HPDE6-E6E7 (cell line): Measurements from ENCODE around the gene MYH10.
A peak's percentile ranks its signal among the peaks of the same experiment; 100 is the strongest.

Experiments
- DNase-seq: peaks from one replicate; pipeline ENCODE4 v3.0.0; 2011; ENCODE audit warnings: missing footprints; ENCODE audit errors: extremely low spot score

The MYH10 gene

DNA sequence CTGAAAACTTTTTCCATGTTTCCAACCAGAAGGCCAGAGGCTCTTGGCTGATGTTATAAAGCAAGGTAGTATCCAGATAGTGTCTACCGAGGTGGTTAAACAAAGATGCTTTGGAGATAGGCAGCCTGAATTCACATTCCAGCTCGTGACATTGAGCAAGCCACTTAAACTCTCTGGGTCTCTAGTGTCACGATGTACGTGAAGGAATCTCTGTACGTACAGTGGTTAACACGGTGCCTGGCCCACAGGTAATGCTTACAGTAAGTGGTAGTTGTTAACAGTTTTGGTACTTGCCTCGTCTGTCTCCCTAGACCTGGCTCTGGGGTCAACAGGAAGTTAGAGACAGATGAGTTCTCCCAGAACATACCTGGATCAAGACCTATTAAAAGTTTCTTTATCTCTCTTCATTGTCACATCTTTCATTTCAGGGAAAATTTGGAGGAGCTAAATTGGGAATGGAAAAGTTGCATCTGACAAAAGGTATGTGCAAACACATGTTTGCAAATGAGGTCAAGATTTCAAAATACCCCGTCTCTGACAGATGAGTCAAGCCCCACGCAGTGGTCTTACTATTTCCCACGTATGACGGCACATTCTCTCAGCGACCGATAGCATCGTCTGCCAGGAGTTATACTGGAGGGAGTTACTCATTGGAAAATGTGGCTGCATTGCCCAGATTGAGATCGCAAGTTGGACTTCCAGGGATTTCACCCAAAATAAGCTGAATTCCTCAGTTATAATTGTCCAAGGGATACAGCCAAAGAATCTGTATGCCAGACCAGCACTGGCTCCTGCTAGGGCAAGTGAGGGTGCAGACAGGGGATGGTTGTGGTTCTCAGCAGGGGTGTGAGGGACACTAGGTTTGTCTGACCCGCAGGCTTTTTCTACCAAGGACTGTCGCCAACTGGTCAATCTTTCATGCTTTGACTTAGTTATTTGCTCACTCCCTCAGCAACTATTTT, 18.9 kb upstream of the MYH10 start:
- DNase-seq, result no peak

DNA sequence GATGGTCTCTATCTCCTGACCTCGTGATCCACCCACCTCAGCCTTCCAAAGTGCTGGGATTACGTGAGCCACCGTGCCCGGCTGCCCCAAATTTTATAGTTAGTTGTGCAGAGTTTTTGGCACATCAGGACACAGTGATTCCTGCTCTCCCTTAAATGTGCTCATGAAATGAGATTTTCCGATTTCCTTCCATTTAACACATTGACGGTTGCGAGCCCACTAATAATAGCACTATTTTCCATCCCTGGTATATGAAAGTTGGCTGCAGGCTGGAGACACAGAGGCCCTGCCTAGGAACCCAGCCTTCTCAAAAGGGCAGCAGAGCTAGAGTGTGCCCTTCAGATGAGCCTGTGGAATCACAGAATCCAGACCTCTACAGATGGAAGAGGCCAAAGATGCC, 17.4 kb upstream of the MYH10 start:
- no peak for DNase-seq

DNA sequence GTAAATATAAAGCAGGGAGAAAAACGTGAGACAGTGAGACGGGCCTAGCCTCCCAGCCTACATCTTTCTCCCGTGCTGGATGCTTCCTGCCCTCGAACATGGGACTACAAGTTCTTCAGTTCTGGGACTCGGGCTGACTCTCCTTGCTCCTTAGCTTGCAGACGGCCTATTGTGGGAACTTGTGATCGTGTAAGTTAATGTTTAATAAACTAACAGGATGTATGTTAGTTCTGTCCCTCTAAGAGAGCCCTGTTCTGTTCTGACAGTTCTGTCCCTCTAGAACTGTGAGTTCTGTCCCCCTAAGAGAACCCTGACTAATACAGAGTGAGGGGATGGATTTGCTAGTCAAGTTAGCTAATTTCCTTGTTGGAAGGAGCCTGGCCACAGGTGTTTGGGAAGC, 16.7 kb upstream of the MYH10 start:
- no peak for DNase-seq

DNA sequence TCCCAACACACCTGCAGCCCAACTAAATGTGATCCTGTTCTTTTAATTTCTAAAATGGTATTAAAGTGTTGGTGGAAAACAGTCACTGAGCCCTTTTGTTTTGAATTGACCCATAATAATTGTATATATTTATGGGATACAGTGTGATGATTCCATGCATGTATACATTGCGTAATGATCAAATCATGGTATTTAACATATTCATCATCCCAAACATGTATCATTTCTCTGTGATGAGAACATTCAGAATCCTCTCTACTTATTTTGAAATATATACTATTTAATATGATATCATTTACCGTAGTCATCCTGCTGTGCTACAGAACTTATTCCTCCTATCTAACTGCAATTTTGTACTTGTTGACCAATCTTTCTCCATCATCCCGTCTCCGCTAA, 14.0 kb upstream of the MYH10 start:
- DNase-seq, result no peak

DNA sequence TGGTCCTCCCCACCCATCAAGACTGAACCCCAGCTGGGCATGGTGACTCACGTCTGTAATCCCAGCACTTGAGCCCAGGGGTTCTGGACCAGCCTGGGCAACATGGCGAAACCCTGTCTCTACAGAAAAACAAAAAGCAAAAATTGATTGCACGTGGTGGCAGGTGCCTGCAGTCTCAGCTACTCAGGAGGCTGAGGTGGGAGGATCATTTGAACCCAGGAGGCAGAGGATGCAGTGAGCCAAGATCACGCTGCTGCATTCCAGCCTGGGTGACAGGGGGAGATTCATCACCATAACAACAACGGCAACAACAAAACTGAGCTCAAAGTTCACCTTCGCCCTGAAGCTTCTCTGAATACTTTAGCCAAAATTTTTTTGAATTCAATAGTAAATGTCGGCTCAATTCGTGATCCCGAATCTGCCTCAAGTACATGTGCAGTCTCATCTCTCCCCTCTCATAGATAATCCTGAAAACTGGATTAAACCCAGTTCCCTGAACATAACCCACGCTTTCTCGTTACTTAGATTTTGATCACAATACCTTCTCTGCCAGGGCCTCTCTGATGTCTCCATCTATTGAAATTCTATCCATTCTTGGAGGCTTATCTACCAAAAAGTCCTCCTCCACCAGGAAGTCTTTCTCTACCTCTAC, 13.5 kb upstream of the MYH10 start:
- DNase-seq, result no peak

DNA sequence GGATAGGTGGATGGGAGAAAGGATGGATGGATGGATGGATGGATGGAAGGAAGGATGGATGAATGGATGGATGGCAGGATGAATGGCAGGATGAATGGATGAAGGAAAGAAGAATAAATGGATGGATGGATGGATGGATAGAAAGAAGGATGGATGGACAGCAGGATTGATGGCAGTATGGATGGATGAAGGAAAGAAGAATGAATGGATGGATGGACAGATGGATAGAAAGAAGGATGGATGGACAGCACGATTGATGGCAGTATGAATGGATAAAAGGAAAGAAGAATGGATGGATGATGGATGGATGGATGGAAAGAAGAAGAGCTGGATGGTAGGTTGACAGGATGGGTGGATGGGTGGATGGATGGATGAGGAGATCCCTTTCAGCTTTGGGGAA, 9.2 kb upstream of the MYH10 start:
- DNase-seq, result no peak

DNA sequence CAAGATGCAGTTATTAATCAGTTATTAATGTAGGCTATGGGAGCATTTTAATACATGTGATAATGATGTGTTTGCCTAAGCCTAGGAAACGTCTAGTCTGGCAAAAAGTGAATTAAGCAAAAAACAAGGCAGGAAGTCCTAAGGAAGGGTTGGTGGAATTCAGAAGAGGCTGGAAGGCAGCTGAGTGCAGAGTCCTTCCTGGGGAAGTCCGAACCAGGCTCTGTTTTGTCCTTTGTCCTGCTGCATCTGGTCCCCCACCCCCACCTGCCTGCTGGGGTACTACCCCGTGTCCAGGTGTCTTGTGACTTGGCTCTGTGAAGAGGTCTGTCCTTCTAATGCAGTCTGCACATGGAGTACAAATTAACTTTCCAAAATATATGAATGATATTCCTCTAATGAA, 1.5 kb upstream of the MYH10 start:
- DNase-seq, result no peak

DNA sequence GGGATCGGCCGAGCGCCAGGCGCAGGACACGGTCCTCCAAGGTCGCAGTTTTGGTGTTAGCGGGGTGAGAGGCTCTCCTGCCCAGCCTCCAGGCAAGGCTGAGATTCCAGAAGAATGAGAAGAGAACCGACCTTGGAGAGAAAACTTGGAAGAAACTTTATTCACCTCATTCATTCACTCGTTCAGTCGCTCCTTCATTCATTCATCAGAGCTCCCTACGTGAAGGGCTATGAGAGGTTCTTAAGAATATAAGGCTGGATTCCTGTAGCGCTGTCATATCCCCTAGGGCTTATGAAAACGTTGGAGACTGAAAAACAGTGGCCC, 991 bp upstream of the MYH10 start:
- DNase-seq, result no peak

DNA sequence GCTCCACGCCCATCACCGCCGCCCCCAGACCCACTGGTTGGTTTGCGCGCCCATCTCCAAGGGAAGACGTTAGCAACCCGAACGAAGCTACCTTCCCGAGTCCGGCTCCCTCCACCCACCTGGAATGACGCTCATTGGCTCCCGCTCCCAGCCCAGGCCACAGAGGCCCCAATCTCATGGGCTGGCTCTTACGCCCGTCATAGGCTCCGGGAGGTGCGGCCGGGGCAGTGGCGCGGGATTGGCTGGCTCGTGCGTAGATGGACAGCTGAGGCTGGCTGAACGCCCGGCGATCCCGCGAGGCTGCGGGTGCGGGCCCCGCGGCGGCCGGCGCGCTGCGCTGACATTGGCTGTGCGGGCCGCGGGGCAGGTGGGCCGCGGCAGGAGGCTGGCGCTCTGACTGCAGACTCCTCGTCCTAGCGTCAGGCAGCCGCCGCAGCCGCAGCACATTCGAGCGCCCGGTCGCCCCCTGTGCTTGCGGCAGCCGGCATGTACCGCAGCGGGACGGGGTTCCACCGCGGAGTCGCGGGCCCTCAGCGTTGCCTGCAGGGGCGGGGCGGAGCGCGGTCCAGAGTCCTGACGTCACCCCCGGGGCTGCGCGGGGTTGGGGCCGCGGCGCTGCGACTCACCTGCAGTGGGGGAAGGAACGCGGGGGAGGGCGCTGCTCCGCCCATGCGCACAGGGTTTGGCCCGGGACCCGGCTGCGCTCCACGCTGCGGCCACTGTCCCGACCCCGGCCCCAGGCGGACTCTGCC, 453 bp upstream of the MYH10 start:
- peak; percentile 98 for DNase-seq

DNA sequence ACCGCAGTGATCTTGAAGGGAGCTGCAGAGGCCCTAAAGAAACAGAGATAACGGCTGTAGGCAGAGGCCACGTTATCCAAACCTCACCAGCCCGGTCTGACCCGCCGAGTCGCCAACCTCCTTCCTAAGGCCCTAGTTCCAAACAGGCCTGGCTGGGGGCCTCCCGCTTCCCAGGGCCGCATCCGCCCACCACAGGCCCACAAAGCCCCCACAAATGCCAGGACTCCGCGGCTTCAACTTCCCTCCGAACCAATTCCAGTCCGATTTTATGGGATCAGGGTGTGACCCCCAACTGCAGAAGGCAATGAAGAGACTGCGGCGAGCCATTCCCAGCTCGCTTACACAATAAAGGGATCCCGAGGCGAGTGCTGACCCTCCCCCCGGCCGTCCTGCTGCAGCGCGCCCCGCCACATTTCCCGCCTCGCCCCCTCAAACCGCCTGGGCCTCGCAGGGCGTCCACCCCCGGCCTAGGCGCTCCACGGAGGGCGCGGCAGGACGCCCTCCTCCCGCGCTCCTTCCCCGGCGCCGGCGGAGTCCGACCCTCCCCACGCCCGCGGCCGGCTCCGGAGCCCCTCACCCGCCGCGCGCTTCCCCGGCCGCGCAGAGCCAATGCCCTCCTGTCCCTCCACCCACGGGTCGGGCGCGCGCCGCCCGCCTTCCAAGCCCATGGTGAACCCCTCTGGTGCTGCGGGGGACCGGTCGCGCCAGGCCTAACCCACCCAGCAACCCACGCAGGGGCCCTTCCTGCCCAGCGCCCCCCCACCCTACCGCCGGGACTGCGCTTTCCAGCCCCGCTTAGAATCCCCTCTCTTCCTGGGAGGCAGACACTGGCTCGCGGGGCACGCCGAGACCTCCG, 926 bp downstream of the MYH10 start:
- DNase-seq, result no peak

DNA sequence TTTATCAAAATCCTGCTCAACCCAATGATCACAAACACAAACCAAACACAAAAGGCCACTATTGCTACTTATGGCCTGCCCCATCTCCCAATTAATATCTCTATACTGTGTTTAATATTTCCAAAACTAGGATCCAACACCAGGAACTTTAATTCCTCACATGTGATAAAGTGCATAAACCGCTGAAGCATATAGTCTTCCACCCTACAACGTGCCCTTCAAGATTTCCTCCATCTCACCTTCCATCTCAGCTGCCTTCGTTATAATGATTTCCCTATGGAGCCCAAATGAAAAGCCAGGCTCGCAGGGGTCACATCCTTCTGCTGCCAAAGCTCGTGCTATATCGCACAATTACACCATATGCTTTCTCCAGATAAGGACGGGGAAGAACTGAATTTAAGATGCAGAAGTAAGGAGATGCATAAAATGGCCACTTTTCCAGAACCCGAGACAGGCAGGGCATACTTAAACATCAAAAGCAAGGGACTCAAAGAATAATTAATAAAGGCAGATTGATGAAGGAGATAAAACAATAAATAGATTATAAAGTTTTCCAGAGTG, 1.8 kb downstream of the MYH10 start:
- no peak for DNase-seq

DNA sequence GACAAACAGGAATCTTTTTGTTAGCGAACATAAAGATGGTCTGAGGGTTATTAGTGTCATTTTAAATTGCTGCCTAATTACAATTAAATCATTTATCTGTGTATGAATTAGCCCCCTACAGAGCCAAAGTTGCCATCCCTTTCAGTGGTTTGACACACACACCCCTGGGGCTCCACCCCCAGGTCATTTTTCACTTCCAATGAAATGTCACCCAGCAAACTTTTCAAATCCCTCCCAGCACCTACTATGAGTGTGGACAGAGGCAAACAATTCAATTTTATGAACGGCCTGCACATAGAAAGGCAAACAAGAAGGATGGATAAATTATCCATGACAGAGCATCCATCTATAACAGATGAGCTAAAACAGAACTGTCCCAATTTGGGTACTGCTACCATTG, 2.4 kb downstream of the MYH10 start:
- DNase-seq, result no peak

DNA sequence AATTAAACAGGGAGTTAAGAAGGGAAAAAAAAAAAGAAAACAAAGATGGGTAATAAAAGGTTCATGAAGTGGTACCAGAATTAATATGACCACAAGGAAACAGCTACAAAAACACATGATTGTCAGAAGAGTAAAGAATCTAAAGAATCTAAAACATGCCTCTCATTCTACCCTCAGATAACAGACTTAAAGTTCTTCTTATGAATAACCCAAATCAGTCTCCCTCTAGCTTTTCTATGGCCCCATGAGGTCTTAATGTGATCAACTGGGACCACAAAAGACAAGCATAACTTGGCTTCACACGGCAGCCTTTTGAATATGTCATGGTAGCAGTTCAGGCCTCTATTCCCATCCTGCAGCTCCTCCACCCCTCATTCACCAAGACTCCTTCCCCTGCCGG, 6.9 kb downstream of the MYH10 start:
- DNase-seq, result no peak

DNA sequence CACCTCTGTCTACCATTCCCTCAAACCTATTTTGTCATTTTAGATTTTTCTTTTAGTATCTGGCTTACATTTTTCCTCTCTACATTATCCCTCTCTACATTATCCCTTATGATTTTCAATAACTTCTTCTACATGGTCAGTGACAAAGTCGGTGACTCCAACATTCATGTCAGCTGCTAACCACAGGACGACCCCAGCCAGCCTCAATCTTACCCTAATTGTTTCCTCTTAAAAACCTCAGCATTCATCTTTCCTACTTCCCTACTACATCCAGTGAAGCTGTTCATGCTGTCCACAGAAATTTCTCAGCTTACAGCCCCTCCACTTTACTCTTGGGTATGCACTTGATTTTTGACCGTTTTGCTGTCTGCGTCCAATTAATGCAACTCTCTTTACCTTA, 8.3 kb downstream of the MYH10 start:
- no peak for DNase-seq

DNA sequence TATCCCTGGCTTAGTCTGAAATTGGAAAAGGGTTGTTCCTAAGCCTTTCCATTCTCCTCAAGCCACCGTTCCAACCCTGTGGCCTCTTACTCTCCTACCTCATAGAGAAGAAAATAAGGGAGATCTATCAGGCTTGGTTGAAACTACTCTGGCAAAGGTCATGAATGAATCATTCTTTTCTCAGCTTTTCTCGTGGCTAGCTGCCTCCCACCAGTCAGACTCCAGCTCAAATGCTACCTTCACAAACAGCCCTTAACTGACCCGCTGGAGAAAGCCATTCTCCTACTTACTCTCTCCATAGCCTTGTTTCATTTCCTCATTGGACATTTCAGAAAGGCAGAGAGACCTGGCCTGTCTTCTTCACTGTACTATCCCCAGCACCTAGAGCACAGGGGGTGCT, 8.9 kb downstream of the MYH10 start:
- no peak for DNase-seq

DNA sequence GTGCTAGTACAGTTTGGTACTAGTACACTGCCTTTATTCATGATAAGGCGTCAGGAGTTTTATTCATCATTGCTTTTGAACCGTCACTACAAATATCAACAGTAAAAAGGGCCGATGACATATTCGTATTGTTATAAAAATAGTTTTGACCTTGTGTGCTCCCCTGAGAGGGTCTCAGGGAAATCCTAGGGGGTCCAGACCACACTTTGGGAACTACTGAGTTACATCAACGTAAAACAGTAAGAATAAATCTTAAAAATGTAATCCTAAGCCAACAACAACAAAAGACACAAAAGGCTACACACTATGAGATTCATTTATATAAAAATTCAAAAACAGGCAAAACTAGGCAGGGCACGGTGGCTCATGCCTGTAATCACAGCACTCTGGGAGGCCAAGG, 11.2 kb downstream of the MYH10 start:
- no peak for DNase-seq

DNA sequence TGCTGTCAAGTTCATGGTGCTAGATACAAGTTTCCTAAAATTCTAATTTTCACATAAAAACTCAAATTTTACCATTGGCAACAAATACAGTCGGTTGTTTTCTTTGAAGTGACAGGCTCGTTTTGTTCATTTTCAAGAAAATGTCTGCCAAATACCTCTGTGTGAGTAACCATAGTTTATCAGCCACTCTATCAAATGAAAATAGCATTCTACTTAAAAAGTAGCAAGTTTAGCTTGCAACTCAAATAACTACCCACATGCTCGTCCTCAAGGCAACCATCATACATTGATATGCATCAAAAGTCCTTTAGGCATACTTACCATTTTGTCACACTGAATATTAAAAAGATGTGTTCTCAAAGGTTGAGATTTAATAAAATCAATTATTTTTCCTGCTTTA, 11.7 kb downstream of the MYH10 start:
- no peak for DNase-seq

DNA sequence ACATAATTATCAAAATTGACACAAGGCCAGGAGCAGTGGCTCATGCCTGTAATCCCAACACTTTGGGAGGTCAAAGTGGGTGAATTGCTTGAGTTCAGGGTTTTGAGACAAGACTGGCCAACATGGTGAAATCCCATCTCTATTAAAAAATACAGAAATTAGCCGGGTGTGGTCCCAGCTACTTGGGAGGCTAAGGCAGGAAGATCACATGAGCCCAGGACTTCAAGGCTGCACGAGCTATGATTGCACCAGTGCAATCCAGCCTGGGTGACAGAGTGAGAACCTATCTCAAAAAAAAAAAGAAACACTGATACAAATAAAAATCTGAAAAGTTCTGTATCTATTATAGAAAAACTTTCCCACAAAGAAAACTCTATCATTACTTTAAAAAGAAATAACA, 15.5 kb downstream of the MYH10 start:
- DNase-seq, result no peak

DNA sequence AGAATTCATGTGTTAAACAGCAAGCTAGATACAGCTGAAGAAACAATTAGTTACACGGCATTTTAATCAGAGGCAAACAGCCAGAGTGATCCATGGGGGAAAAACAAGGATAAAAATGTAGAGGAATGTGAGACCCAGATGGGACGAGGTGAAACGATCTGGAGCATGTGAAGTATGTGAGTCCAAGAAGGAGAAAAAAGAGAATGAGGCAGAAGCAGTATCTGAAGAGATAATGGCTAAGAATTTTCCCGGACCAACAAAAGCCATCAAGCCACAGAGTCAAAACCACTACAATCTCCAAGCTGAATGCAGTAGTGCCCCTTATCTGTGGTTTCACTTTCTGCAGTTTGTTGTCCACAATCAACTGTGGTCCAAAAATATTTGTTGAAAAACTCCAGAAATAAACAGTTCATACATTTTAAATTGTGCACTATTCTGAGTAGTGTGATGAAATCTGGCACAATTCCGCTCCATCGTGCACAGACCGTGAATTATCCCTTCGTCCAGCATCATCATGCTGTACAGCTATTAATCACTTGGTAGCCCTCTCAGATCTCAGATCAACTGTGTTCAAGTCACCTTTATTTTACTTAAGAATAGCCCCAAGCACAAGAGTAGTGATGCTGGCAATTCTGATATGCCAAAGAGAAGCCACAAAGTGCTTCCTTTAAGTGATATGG, 18.8 kb downstream of the MYH10 start:
- DNase-seq, result no peak

DNA sequence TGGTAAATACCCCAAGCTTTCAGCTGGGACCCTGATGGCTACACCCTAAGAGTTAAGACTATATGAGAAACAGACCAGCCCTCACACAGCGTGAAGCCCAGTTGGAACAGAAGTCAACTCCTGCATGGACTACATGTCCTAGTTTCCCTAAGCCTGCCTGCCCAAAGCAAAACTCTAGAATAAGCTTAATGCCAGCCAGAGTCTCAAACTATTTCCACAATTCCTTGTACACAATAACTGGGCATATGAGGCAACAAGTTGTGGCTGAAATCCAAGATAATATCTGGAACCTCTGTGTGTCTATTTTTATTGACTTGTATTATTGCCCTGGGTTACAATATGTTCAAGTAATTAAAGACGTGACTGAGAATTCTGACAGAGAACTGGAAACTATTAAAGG, 19.4 kb downstream of the MYH10 start:
- no peak for DNase-seq

DNA sequence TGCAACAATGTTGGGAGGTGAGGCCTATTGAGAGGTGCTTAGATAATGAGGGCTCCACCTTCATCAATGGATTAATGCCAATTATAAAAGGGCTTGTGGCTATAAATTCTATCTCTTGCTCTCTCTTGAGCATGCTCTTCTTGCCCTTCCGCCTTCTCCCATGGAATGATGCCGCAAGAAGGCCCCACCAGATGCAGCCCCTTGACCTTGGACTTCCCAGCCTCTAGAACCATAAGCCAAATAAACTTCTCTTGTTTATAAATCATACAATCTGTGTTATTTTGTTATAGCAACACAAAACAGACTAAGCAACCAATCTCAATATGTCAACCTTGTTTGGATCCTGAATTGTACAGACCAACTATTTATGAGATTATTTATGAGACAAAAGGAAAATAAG, 20.0 kb downstream of the MYH10 start:
- DNase-seq, result no peak
